ENCODE measurements around the gene VARS2.
A peak's percentile ranks its signal among the peaks of the same experiment; 100 is the strongest.

Gene VARS2

DNA sequence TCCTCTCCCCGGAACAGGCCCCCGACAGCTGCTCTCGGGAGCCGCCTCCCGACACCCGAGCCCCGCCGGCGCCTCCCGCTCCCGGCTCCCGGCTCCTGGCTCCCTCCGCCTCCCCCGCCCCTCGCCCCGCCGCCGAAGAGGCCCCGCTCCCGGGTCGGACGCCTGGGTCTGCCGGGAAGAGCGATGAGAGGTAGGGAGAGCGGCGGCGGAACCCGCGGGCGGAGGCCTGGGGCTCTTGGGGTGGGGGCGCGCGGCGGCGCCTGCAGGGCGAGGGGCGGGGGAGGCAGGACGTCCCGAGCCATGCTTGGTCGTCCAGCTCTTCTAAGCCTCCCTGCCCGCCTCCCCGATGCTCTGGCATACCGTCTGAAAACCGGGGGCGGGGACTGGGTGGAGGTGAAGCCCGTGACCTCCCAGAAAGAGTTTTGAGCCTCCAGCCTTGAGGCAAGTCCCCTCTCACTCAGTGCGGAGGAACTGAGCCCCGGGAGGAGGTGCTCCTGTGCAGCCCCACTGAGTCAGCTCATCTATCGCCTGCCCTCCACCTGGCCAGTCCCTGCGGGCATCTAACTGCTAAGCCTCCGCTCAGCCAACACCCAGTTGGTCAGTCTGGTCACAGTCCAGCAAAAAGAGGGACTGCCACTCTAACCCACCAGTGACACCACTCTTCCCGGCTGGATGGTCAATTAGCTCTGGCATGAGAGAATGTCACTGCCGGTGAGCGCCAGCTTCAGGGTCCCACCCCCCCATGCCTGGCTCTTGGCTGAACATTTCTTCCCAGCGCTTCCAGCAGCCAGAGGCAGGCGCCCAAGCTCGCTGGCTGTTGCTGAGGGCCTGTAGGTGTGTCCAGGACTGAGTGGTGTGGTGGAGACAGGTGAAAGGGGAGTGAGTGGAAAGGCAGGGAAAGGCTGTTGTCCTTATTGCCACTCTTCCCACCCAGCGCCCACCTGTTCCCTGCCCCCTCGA is 29.2 kb upstream of the VARS2 start:
- peak; percentile 41 for DNase-seq

DNA sequence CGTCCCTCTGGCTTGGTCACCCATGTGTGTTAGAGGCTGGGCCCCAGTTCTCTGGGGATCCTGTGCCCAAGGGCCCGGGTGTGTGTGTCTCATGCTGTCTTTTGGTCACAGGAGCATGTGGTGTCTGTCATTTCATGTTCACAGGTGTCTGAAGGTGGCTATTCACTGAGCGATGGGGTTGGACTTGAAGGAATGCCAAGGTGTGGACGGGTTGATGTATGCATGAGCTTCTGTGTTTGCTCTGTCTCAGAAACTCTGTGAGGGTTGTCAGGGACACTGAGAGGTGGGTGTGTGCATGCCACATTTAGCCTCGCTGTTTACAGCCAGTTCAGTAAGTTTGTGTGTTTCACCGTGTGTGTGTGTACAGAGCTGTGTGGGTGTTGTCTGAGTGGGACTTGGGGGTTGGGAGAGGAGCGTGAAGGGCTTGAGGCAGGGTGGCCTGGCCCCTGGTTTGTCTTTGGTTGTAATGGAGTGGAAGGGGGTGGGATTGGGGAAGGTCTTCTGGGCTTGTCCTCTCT is 28.5 kb upstream of the VARS2 start:
- no peak for DNase-seq

- no peak for DNase-seq
Measured at GRCh38 chr6:30885999-30886896, 27.8 kb upstream of the VARS2 start.

DNA sequence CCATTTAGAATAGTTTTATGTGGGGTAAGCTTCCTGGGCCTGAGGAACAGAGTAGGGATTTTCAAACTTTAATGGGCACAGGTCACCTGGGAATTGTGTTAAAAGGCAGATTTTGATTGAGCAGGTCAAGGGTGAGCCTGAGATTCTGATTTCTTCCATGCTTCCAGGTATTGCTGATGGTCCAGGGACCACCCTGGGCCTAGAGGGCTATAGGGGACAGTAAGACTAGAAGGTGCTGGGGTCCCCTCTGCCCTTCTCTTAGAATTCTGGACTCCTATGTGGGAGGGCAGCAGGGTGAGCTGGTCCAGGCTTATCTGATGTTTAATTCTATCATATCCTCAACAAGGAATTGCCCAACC is 27.2 kb upstream of the VARS2 start:
- DNase-seq: no peak

DNA sequence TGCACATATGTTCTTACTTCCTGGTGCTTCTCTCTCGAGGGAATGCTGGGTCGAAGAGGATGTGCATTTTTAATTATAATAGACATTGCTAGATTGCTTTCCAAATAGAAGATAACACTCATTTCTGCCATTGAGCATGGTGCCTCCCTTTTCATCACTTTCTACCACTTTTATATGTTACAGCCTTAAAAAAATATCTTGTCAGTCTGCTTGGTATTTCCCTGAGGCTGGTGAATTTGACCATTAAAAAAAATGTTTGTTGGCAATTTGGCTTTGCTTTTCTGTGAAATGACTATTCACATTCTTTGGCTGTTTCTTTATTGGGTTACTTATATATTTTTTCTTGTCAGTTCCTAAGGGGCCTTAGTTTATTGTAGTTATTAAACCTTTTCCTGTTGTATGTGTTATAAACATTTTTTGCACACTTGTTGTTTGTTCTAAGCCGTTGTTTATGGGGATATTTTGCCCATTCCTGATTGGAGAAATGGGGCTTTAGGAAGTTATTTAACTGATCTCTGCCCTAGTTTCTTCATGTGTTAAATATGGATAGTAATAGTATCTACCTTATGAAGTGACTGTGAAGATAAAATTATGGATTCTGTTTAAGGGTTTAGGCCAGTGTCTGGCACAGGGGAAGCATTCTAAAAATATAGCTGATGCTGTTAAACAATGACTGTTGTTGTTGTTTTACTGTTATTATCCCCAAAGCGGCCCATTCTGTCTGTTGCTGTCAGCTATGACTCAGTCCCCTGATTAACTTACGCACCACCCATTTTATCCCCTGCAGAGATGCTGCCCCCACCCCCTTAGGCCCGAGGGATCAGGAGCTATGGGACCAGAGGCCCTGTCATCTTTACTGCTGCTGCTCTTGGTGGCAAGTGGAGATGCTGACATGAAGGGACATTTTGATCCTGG is 25.9 kb upstream of the VARS2 start:
- no peak for DNase-seq

- no peak for DNase-seq
Measured at GRCh38 chr6:30888816-30889495, 25.1 kb upstream of the VARS2 start.

DNA sequence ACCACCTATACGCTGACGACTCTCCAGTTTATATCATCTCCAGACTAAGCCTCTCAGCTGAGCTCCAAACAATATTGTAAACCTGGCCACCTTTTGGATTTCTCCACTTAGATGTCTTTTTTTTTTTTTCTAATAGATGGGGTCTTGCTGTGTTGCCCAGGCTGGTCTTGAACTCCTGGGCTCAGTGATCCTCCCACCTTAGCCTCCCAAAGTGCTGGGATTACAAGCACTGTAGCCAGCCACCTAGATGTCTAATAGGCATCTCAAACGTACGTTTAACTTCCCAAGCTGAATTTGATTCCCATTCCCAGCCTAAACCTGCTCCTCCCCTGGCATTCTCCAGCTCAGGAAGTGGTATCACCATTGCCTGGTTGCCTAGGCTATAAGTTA is 24.5 kb upstream of the VARS2 start:
- no peak for DNase-seq

GRCh38 chr6:30889921-30890645 is 24.0 kb upstream of the VARS2 start:
- no peak for DNase-seq

- no peak for DNase-seq
Measured at GRCh38 chr6:30890646-30891449, 23.2 kb upstream of the VARS2 start.

GRCh38 chr6:30891450-30891723 is 22.7 kb upstream of the VARS2 start:
- no peak for DNase-seq

DNA sequence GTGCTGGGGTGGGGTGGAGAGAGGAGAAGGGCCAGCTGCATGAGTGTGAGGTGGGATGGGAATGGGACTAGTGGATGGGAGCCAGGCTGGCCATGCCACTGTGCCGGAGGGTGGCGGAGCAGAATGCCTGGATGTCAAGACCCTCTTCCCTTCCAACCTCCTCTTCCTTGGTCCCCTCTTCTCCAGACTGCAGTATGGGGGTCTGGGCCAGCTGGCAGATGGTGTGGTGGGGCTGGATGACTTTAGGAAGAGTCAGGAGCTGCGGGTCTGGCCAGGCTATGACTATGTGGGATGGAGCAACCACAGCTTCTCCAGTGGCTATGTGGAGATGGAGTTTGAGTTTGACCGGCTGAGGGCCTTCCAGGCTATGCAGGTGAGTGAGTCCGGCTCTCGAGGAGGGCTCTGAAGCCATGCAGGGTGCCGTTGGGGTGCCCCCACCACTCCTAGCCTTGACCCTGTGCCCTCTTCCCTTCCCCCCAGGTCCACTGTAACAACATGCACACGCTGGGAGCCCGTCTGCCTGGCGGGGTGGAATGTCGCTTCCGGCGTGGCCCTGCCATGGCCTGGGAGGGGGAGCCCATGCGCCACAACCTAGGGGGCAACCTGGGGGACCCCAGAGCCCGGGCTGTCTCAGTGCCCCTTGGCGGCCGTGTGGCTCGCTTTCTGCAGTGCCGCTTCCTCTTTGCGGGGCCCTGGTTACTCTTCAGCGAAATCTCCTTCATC is 22.1 kb upstream of the VARS2 start:
- DNase-seq: no peak

DNA sequence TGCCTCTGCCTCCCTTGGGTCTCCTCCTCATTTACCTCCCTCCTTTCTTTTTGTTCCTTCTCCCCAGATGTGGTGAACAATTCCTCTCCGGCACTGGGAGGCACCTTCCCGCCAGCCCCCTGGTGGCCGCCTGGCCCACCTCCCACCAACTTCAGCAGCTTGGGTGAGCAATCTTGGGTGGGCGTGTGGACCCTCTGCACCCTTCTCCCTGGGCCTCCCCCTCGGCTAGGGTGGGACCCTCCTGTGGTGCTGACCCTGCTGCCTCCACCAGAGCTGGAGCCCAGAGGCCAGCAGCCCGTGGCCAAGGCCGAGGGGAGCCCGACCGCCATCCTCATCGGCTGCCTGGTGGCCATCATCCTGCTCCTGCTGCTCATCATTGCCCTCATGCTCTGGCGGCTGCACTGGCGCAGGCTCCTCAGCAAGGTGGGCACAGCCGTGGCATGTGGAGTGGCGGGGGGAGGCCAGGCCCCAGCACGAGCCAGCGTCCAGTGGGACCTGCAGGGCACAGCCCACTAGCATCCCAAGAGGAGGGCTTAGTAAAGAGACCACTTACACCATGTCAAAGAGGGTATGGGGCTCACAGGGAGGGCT is 20.9 kb upstream of the VARS2 start:
- DNase-seq: no peak

DNA sequence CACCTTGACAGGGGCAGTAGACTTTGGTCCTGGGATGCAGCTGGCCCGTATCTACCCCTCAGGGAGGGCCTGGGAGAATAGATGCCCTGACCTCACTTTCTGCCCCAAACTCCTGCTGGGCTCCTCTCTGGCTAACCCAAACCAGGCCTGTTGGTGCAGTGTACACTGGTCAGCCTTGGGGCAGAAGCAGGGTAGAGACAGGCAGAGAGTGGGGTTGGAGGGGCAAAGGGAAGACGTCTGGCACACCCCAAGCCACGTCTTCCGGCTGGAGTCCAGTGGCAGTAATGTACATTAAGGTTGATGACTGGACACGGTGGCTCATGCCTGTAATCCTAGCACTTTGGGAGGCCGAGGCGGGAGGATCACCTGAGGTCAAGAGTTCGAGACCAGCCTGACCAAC is 20.4 kb upstream of the VARS2 start:
- DNase-seq: no peak

GRCh38 chr6:30894381-30894780 is 19.7 kb upstream of the VARS2 start:
- no peak for DNase-seq

DNA sequence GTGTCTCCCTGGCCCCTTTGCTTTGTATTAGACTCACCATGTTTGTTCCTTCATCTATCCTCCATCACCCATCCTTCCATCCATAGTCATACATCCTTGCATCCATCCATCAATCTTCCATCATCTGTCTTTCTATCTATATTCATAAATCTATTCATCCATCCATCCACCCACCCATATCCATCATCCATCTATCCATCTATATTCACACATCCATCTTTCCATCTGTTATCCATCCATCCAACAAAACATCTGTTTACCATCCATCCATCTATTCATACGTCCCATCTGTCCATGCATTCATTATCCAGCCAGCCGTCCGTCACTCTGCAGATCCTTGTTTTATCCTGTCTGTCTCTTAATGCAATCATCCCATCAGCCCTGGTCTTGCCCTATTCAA is 19.1 kb upstream of the VARS2 start:
- DNase-seq: no peak

GRCh38 chr6:30895343-30895742 is 18.7 kb upstream of the VARS2 start:
- DNase-seq: no peak

DNA sequence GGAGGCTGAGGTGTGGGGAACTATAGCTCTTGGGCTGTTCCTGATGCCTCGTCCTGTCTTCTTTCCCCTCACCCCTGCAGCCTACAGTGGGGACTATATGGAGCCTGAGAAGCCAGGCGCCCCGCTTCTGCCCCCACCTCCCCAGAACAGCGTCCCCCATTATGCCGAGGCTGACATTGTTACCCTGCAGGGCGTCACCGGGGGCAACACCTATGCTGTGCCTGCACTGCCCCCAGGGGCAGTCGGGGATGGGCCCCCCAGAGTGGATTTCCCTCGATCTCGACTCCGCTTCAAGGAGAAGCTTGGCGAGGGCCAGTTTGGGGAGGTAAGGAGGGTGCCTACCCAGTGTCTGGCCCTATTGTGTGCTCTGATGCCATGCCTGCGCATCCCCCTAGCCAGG is 17.5 kb upstream of the VARS2 start:
- DNase-seq: no peak

DNA sequence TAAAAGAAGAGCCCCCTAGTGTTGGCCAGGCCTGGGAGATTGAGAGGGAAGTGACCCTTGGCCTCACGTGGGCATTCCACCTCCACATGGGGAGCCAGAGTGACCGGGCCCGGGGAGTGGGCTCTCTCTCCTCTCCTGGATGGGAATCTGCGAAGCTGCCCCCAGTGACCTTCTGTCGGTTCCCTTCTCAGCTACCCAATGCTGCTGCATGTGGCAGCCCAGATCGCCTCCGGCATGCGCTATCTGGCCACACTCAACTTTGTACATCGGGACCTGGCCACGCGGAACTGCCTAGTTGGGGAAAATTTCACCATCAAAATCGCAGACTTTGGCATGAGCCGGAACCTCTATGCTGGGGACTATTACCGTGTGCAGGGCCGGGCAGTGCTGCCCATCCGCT is 16.2 kb upstream of the VARS2 start:
- DNase-seq: no peak

GRCh38 chr6:30898750-30899360 is 15.2 kb upstream of the VARS2 start:
- DNase-seq: no peak
